Activated CD8-positive, alpha-beta memory T cell treated with anti-CD3 and anti-CD28 coated beads for 1 hour (primary cell): ENCODE data around the gene ABCG8.

Experiments used
- DNase-seq, 2 donors: peaks; one replicate each; pipeline ENCODE4 v3.0.0-alpha.2; 2020; ENCODE audit warnings: low read depth in 1 of 2; ENCODE audit errors: extremely low read depth in 1 of 2

The ABCG8 gene

GRCh38 chr2:43838560-43839267, at the start of gene ABCG8, which contains the start of gene ABCG5:
Gene ABCG8 (plus strand): TSS chr2:43838971. CDS start chr2:43839054, 83 bp downstream.
Gene ABCG5 (minus strand): TSS chr2:43838839. CDS start chr2:43838679, 160 bp downstream.
- DNase-seq: no peak

GRCh38 chr2:43790147-43790546, 48.6 kb upstream of the ABCG8 start:
- no peak for DNase-seq

GRCh38 chr2:43791035-43791765, 47.6 kb upstream of the ABCG8 start:
- no peak for DNase-seq

- DNase-seq: no peak
Measured at GRCh38 chr2:43792653-43793052, 46.1 kb upstream of the ABCG8 start.

GRCh38 chr2:43794956-43795355, 43.8 kb upstream of the ABCG8 start:
- DNase-seq: no peak

GRCh38 chr2:43796206-43796605, 42.6 kb upstream of the ABCG8 start:
- no peak for DNase-seq

- no peak for DNase-seq
Measured at GRCh38 chr2:43798300-43798699, 40.5 kb upstream of the ABCG8 start.

- DNase-seq: no peak
Measured at GRCh38 chr2:43800894-43801293, 37.9 kb upstream of the ABCG8 start.

GRCh38 chr2:43802135-43802534, 36.6 kb upstream of the ABCG8 start:
- DNase-seq: no peak

GRCh38 chr2:43803113-43803512, 35.7 kb upstream of the ABCG8 start:
- no peak for DNase-seq

- DNase-seq: no peak
Measured at GRCh38 chr2:43806719-43807031, 32.1 kb upstream of the ABCG8 start.

GRCh38 chr2:43810452-43810851, 28.3 kb upstream of the ABCG8 start:
- no peak for DNase-seq

GRCh38 chr2:43810888-43811287, 27.9 kb upstream of the ABCG8 start:
- DNase-seq: no peak

GRCh38 chr2:43812006-43812405, 26.8 kb upstream of the ABCG8 start:
- no peak for DNase-seq

- DNase-seq: no peak
Measured at GRCh38 chr2:43812947-43813346, 25.8 kb upstream of the ABCG8 start.

- DNase-seq: no peak
Measured at GRCh38 chr2:43814711-43815110, 24.1 kb upstream of the ABCG8 start.

- DNase-seq: no peak
Measured at GRCh38 chr2:43818761-43819160, 20.0 kb upstream of the ABCG8 start.

GRCh38 chr2:43819491-43820163, 19.1 kb upstream of the ABCG8 start:
- no peak for DNase-seq

- no peak for DNase-seq
Measured at GRCh38 chr2:43822839-43823238, 15.9 kb upstream of the ABCG8 start.

- DNase-seq: no peak
Measured at GRCh38 chr2:43823751-43824150, 15.0 kb upstream of the ABCG8 start.

- no peak for DNase-seq
Measured at GRCh38 chr2:43824512-43824911, 14.3 kb upstream of the ABCG8 start.

- no peak for DNase-seq
Measured at GRCh38 chr2:43824951-43825493, 13.7 kb upstream of the ABCG8 start.
